ENCODE measurements around the gene GMNN. TPM values are rescaled to one million over a fixed set of nuclear protein-coding genes. Genes with fewer than 3 reads are reported as not detected.

GMNN gene
- total RNA-seq, 1 experiment from 2014 or later: 98.5 TPM

GRCh38 chr6:24774696-24775519 is at the start of gene GMNN (continued):
- TF ChIP-seq ATF3 (CRISPR knock-in tag; conservative IDR thresholded peaks at IDR 0.05): 0 out of 2 replicates have a peak, but pooled peaks have one; percentile 29
- TF ChIP-seq NR3C1 (CRISPR knock-in tag; conservative IDR thresholded peaks at IDR 0.05; ENCODE audit: low read depth): no peak
- TF ChIP-seq HMGA2 (CRISPR knock-in tag; IDR thresholded peaks at IDR 0.05): no peak
- peak; percentile 42; the same call in 1 of the 2 replicates for TF ChIP-seq TEAD4 (CRISPR knock-in tag; IDR thresholded peaks at IDR 0.05)
- peak; percentile 59; the same call in 1 of the 2 replicates for TF ChIP-seq ATF2 (CRISPR knock-in tag; IDR thresholded peaks at IDR 0.05; ENCODE audit: borderline replicate concordance, low read depth)
- TF ChIP-seq GABPB1 (CRISPR knock-in tag; IDR thresholded peaks at IDR 0.05): peak; percentile 73
- TF ChIP-seq, protein P1, sequence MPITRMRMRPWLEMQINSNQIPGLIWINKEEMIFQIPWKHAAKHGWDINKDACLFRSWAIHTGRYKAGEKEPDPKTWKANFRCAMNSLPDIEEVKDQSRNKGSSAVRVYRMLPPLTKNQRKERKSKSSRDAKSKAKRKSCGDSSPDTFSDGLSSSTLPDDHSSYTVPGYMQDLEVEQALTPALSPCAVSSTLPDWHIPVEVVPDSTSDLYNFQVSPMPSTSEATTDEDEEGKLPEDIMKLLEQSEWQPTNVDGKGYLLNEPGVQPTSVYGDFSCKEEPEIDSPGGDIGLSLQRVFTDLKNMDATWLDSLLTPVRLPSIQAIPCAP (CRISPR knock-in tag; IDR thresholded peaks at IDR 0.05): no peak
- TF ChIP-seq FOXK1 (CRISPR knock-in tag; IDR thresholded peaks at IDR 0.05): peak; percentile 29
- TF ChIP-seq JUN (CRISPR knock-in tag; IDR thresholded peaks at IDR 0.05): peak; percentile 58; the same call in 1 of the 2 replicates
- TF ChIP-seq FOXP1 (CRISPR knock-in tag; IDR thresholded peaks at IDR 0.05; ENCODE audit: borderline replicate concordance): peak; percentile 88; the same call in 1 of the 2 replicates
- TF ChIP-seq, protein P2, sequence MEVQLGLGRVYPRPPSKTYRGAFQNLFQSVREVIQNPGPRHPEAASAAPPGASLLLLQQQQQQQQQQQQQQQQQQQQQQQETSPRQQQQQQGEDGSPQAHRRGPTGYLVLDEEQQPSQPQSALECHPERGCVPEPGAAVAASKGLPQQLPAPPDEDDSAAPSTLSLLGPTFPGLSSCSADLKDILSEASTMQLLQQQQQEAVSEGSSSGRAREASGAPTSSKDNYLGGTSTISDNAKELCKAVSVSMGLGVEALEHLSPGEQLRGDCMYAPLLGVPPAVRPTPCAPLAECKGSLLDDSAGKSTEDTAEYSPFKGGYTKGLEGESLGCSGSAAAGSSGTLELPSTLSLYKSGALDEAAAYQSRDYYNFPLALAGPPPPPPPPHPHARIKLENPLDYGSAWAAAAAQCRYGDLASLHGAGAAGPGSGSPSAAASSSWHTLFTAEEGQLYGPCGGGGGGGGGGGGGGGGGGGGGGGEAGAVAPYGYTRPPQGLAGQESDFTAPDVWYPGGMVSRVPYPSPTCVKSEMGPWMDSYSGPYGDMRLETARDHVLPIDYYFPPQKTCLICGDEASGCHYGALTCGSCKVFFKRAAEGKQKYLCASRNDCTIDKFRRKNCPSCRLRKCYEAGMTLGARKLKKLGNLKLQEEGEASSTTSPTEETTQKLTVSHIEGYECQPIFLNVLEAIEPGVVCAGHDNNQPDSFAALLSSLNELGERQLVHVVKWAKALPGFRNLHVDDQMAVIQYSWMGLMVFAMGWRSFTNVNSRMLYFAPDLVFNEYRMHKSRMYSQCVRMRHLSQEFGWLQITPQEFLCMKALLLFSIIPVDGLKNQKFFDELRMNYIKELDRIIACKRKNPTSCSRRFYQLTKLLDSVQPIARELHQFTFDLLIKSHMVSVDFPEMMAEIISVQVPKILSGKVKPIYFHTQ (CRISPR knock-in tag; IDR thresholded peaks at IDR 0.05): peak; percentile 84; the same call in 1 of the 2 replicates
- peak; percentile 57; the same call in 1 of the 2 replicates for TF ChIP-seq NFATC4 (CRISPR knock-in tag; IDR thresholded peaks at IDR 0.05)
- peak; percentile 85 for TF ChIP-seq SMAD3 (CRISPR knock-in tag; IDR thresholded peaks at IDR 0.05; ENCODE audit: borderline replicate concordance)
- no peak for TF ChIP-seq ZNF138 (CRISPR knock-in tag; conservative IDR thresholded peaks at IDR 0.05)
- peak; percentile 94 for TF ChIP-seq FOXP4 (CRISPR knock-in tag; IDR thresholded peaks at IDR 0.05)
- peak; percentile 82; the same call in 1 of the 2 replicates for TF ChIP-seq TCF7 (CRISPR knock-in tag; IDR thresholded peaks at IDR 0.05; ENCODE audit: low read depth)
- TF ChIP-seq, protein P3, sequence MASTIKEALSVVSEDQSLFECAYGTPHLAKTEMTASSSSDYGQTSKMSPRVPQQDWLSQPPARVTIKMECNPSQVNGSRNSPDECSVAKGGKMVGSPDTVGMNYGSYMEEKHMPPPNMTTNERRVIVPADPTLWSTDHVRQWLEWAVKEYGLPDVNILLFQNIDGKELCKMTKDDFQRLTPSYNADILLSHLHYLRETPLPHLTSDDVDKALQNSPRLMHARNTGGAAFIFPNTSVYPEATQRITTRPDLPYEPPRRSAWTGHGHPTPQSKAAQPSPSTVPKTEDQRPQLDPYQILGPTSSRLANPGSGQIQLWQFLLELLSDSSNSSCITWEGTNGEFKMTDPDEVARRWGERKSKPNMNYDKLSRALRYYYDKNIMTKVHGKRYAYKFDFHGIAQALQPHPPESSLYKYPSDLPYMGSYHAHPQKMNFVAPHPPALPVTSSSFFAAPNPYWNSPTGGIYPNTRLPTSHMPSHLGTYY (CRISPR knock-in tag; IDR thresholded peaks at IDR 0.05): no peak
- no peak; the same call in 1 of the 2 replicates for TF ChIP-seq AFF4 (CRISPR knock-in tag; IDR thresholded peaks at IDR 0.05; ENCODE audit: borderline replicate concordance)
- TF ChIP-seq NFYB (CRISPR knock-in tag; conservative IDR thresholded peaks at IDR 0.05; ENCODE audit: low read depth): peak; percentile 76
- TF ChIP-seq, protein P4, sequence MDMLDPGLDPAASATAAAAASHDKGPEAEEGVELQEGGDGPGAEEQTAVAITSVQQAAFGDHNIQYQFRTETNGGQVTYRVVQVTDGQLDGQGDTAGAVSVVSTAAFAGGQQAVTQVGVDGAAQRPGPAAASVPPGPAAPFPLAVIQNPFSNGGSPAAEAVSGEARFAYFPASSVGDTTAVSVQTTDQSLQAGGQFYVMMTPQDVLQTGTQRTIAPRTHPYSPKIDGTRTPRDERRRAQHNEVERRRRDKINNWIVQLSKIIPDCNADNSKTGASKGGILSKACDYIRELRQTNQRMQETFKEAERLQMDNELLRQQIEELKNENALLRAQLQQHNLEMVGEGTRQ (CRISPR knock-in tag; IDR thresholded peaks at IDR 0.05): peak; percentile 94
- TF ChIP-seq TEAD1 (CRISPR knock-in tag; IDR thresholded peaks at IDR 0.05): peak; percentile 89
